Panc1 (cell line): ENCODE results near the gene GRID2IP. TPM values are rescaled to one million over a fixed set of nuclear protein-coding genes. Genes with fewer than 3 reads are reported as not detected.
"Not testable (repeated sequence)": the region's sequence is repeated elsewhere in the genome, so short reads cannot be mapped to it uniquely, and the experiment has no call there.

Experiments used
- ATAC-seq: fragments of 200-7000 bp; cut with Tn5 transposase; 2 replicates; pipeline ENCODE4 v1.9.1; 2020; ENCODE audit warnings: mild to moderate bottlenecking, moderate library complexity
- BruUV-seq: library from RNA; stranded (reverse); fragments of 400-500 nt; replicated peaks from 2 replicates; lab custom pipeline; 2021; lab: Mats Ljungman, UMichigan
- CTCF ChIA-PET: fragments of 300-600 bp; sonication (Branson Sonifier 250); formaldehyde crosslinking; loops from one replicate; lab custom pipeline; 2022; ENCODE audit warnings: antibody characterized with exemption; lab: Charles Lee
- POLR2A ChIA-PET: fragments of 300-600 bp; sonication (Branson Sonifier 250); formaldehyde crosslinking; loops from one replicate; lab custom pipeline; 2022; ENCODE audit warnings: antibody characterized with exemption; lab: Charles Lee
- DNase-seq: peaks from one replicate; pipeline ENCODE4 v3.0.0-alpha.2; 2010; ENCODE audit warnings: low read depth, low spot score
- H3K27ac ChIP-seq: 2 replicates; pipeline ENCODE4 v1.5.1; 2011; ENCODE audit warnings: mild to moderate bottlenecking, low read length, inconsistent platforms
- H3K27me3 ChIP-seq: fragments of 200-500 bp; sonication (Bioruptor generic); 2 replicates; pipeline ENCODE4 v1.6.0; 2014; ENCODE audit warnings: low read length, inconsistent platforms; ENCODE audit not compliant: control insufficient read depth, insufficient read depth
- H3K36me3 ChIP-seq: fragments of 200-500 bp; sonication (Bioruptor generic); 2 replicates; pipeline ENCODE4 v1.5.1; 2014; ENCODE audit warnings: inconsistent platforms, mild to moderate bottlenecking, low read length, moderate library complexity; ENCODE audit not compliant: control insufficient read depth, insufficient read depth
- H3K4me1 ChIP-seq: 2 replicates; pipeline ENCODE4 v1.5.1; 2011; ENCODE audit warnings: inconsistent platforms, mild to moderate bottlenecking, low read length, moderate library complexity; ENCODE audit not compliant: control insufficient read depth, insufficient read depth
- H3K4me3 ChIP-seq, 2 experiments: 2 replicates each; pipeline ENCODE4 v1.5.1; 2011 to 2012; ENCODE audit warnings: low read depth in 2 of 2, low read length in 2 of 2, mild to moderate bottlenecking in 2 of 2, inconsistent platforms in 1 of 2, moderate library complexity in 1 of 2
- H3K9me3 ChIP-seq: fragments of 200-500 bp; sonication (Bioruptor generic); 2 replicates; pipeline ENCODE4 v1.5.1; 2014; ENCODE audit warnings: low read depth, mild to moderate bottlenecking, inconsistent platforms, low read length, moderate library complexity; ENCODE audit not compliant: control insufficient read depth, insufficient read depth
- POLR2AphosphoS5 ChIP-seq: IDR thresholded peaks from 2 replicates; pipeline ENCODE4 v1.6.1; 2012; ENCODE audit warnings: mild to moderate bottlenecking, low read depth, low read length, moderate library complexity
- SIN3A ChIP-seq: IDR thresholded peaks from 2 replicates; pipeline ENCODE4 v1.6.1; 2012; ENCODE audit warnings: low read depth, mild to moderate bottlenecking, low read length, moderate library complexity, borderline replicate concordance; ENCODE audit not compliant: insufficient read depth
- TCF7L2 ChIP-seq: IDR thresholded peaks from 2 replicates; pipeline ENCODE4 v1.6.1; 2011; ENCODE audit warnings: mild to moderate bottlenecking, low read depth, low read length, inconsistent platforms
- in situ Hi-C: cut with HindIII; loops from 2 replicates; pipeline ENCODE4 v1.10.0; 2016; ENCODE audit warnings: low sequenced_read_pairs, low pct_unique_long_range_greater_than_20kb
- intact Hi-C: fragments of 100-400 bp; cut with micrococcal nuclease; formaldehyde crosslinking; loops from one replicate; pipeline ENCODE4 v1.10.0; 2022; ENCODE audit not compliant: unreplicated experiment
- total RNA-seq: library from RNA; stranded (reverse); gene quantifications from one replicate; pipeline ENCODE4 v1.2.1, GENCODE V29; 2021; ENCODE audit not compliant: unreplicated experiment
- TF ChIP-seq, protein P1 (sequence below), 2 experiments: IDR thresholded peaks; 2 replicates each; pipeline ENCODE4 v1.6.1; 2011 to 2012; ENCODE audit warnings: low read depth in 2 of 2, control low read depth in 1 of 2, low read length in 1 of 2, mild to moderate bottlenecking in 1 of 2, moderate library complexity in 1 of 2; ENCODE audit not compliant: insufficient read depth in 1 of 2
- TF ChIP-seq, protein P2 (sequence below): fragments of 450-650 bp; IDR thresholded peaks from 2 replicates; pipeline ENCODE4 v1.5.1; 2017; ENCODE audit warnings: mild to moderate bottlenecking

GRID2IP gene
- total RNA-seq, 1 experiment from 2014 or later = 0.13 TPM

DNA sequence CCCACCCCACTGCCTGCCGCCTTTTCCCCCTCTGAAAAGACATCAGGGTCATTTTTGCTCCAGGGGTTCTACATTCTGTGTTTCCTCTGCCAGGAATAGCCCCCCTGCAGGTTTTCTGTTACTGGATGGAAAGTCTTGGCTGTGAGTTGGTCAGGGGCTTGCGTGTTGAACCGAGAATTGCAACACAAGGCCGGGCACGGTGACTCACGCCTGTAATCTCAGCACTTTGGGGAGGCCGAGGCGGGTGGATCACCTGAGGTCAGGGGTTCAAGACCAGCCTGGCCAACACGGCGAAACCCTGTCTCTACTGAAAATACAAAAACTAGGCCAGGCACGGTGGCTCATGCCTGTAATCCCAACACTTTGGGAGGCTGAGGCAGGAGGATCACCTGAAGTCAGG is 101.4 kb downstream of the GRID2IP start:
- H3K4me3 ChIP-seq, H3K36me3 ChIP-seq, H3K9me3 ChIP-seq, ATAC-seq, H3K27ac ChIP-seq, intact Hi-C loops, in situ Hi-C loops, CTCF ChIA-PET, H3K27me3 ChIP-seq, BruUV-seq, DNase-seq, POLR2A ChIA-PET: not testable (repeated sequence)
- peaks cover 12% of the 10 kb centered on the region for H3K4me1 ChIP-seq

DNA sequence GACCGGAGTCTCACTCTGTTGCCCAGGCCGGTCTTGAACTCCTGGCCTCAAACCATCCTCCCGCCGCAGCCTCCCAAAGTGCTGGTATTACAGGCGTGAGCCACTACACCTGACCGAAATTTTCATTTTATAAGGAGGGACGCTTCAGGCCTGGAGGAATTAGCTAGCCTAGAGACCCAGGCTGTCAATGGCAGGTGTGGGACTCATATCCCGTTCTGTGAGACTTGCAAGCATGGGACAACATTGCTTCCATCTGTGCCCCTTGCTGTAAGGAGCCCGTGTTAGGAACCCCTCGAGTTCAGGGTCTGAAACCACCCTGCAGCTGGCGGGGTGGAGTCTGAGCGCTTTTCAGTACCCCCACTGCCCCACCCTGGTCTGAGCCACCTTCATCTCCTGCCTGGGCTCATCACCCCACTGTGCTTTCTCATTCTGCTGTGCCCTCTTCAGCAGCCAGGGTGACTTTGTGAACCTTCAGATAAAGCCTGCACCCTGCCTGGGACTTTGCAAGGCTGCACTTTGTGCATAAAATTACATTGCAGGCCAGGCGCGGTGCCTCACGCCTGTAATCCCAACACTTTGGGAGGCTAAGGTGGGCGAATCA is 102.2 kb downstream of the GRID2IP start:
- Histone ChIP-seq H3K27me3 (no peaks in the 10 kb centered on the region), H3K4me1 (peaks cover 12% of the 10 kb centered on the region), H3K36me3 (peaks cover 4% of the 10 kb centered on the region; the same call in 1 of the 2 replicates), H3K9me3 (no peaks in the 10 kb centered on the region), H3K4me3 (peak overlapping the region; percentile 81 to 84), H3K27ac (peak overlapping the region; percentile 89)
- TF ChIP-seq SIN3A (no peak), TCF7L2 (no peak), POLR2AphosphoS5 (no peak)
- TF ChIP-seq, protein P1, sequence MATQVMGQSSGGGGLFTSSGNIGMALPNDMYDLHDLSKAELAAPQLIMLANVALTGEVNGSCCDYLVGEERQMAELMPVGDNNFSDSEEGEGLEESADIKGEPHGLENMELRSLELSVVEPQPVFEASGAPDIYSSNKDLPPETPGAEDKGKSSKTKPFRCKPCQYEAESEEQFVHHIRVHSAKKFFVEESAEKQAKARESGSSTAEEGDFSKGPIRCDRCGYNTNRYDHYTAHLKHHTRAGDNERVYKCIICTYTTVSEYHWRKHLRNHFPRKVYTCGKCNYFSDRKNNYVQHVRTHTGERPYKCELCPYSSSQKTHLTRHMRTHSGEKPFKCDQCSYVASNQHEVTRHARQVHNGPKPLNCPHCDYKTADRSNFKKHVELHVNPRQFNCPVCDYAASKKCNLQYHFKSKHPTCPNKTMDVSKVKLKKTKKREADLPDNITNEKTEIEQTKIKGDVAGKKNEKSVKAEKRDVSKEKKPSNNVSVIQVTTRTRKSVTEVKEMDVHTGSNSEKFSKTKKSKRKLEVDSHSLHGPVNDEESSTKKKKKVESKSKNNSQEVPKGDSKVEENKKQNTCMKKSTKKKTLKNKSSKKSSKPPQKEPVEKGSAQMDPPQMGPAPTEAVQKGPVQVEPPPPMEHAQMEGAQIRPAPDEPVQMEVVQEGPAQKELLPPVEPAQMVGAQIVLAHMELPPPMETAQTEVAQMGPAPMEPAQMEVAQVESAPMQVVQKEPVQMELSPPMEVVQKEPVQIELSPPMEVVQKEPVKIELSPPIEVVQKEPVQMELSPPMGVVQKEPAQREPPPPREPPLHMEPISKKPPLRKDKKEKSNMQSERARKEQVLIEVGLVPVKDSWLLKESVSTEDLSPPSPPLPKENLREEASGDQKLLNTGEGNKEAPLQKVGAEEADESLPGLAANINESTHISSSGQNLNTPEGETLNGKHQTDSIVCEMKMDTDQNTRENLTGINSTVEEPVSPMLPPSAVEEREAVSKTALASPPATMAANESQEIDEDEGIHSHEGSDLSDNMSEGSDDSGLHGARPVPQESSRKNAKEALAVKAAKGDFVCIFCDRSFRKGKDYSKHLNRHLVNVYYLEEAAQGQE (IDR thresholded peaks at IDR 0.05; ENCODE audit: insufficient read depth in 1 of 2, low read depth in 2 of 2, low read length in 1 of 2) = no peak
- TF ChIP-seq, protein P2, sequence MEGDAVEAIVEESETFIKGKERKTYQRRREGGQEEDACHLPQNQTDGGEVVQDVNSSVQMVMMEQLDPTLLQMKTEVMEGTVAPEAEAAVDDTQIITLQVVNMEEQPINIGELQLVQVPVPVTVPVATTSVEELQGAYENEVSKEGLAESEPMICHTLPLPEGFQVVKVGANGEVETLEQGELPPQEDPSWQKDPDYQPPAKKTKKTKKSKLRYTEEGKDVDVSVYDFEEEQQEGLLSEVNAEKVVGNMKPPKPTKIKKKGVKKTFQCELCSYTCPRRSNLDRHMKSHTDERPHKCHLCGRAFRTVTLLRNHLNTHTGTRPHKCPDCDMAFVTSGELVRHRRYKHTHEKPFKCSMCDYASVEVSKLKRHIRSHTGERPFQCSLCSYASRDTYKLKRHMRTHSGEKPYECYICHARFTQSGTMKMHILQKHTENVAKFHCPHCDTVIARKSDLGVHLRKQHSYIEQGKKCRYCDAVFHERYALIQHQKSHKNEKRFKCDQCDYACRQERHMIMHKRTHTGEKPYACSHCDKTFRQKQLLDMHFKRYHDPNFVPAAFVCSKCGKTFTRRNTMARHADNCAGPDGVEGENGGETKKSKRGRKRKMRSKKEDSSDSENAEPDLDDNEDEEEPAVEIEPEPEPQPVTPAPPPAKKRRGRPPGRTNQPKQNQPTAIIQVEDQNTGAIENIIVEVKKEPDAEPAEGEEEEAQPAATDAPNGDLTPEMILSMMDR = no peak
- ATAC-seq = no peak
- in situ Hi-C loops = no loop called here
- POLR2A ChIA-PET = no interaction called here
- intact Hi-C loops = no loop called here
- no peak for DNase-seq
- CTCF ChIA-PET = no interaction called here
- no TSS peak for BruUV-seq

- POLR2A ChIA-PET = interaction anchor here (0.5 to 0.6 kb wide), 2 partner anchors 172 to 250 kb away, joined by 6 to 13 read pairs; no protein-coding TSS in a partner anchor
- in situ Hi-C loops = no loop called here
These were observed 103.6 kb downstream of the GRID2IP start, which contains the start of gene DAGLB for GRCh38 chr7:6447581-6448199. DAGLB (minus strand) TSS chr7:6447954; CDS start chr7:6447842, 112 bp downstream.

More at GRCh38 chr7:6447581-6448199, 103.6 kb downstream of the GRID2IP start, which contains the start of gene DAGLB:
- peak; percentile 81 for ATAC-seq
- Histone ChIP-seq H3K9me3 (no peaks in the 10 kb centered on the region), H3K27ac (peak within 1 kb of the TSS; percentile 89), H3K4me1 (peaks cover 18% of the 10 kb centered on the region), H3K27me3 (no peaks in the 10 kb centered on the region), H3K36me3 (peaks cover 4% of the 10 kb centered on the region; the same call in 1 of the 2 replicates), H3K4me3 (peak within 1 kb of the TSS; percentile 81 to 84)
- intact Hi-C loops = no loop called here
- BruUV-seq = no TSS peak
- peak; percentile 90 for DNase-seq
- CTCF ChIA-PET = interaction anchor here (0.6 to 1.2 kb wide), 2 partner anchors 9 to 127 kb away, joined by 3 read pairs; no protein-coding TSS in a partner anchor
- TF ChIP-seq TCF7L2 (no peak), SIN3A (peak; percentile 64; the same call in 1 of the 2 replicates), POLR2AphosphoS5 (peak; percentile 99)

Other genes starting within 250 kb of the GRID2IP start
- 36.8 TPM for gene FAM220A, start 202.5 kb downstream of the GRID2IP start, total RNA-seq
- gene RAC1, start 176.9 kb downstream of the GRID2IP start, total RNA-seq = 484 TPM
- 22.3 TPM for gene DAGLB, start 103.5 kb downstream of the GRID2IP start, total RNA-seq
- gene KDELR2, start 67.3 kb downstream of the GRID2IP start, total RNA-seq = 199 TPM
- 113 TPM for gene ZDHHC4, start 26.0 kb upstream of the GRID2IP start, total RNA-seq
- 46.8 TPM for gene INTS15, start 38.6 kb upstream of the GRID2IP start, total RNA-seq
- 1.4 TPM for gene ZNF853, start 64.1 kb upstream of the GRID2IP start, total RNA-seq
- gene ZNF316, start 85.9 kb upstream of the GRID2IP start, total RNA-seq = 37.8 TPM
- gene ZNF12, start 155.5 kb upstream of the GRID2IP start, total RNA-seq = 37.3 TPM
- 0.15 TPM for gene RSPH10B2, start 202.6 kb upstream of the GRID2IP start, total RNA-seq